Gastroesophageal sphincter (tissue), 4 donors: ENCODE data around the gene PVALB. TPM values are rescaled to one million over a fixed set of nuclear protein-coding genes. Genes with fewer than 3 reads are reported as not detected.
"Not testable (repeated sequence)": the region's sequence is repeated elsewhere in the genome, so short reads cannot be mapped to it uniquely, and the experiment has no call there.

ENCODE experiments used
- ATAC-seq: fragments of 150-250 bp; one replicate; pipeline ENCODE4 v1.9.1; 2016; ENCODE audit warnings: mild to moderate bottlenecking, moderate library complexity
- H3K27ac ChIP-seq, 4 donors: fragments of 200-600 bp; sonication (generic) in 3 of 4; 1 replicate in 3 of 4; 2 replicates in 1 of 4; pipeline ENCODE4 v1.5.1; 2016 to 2019
- H3K27me3 ChIP-seq: fragments of 200-600 bp; sonication (generic); one replicate; pipeline ENCODE4 v1.5.1; 2019
- H3K36me3 ChIP-seq, 2 donors: fragments of 200-600 bp; sonication (generic); one replicate each; pipeline ENCODE4 v1.5.1; 2019; ENCODE audit warnings: control low read depth in 1 of 2
- H3K4me1 ChIP-seq, 3 donors: fragments of 200-600 bp; sonication (generic); 1 replicate in 2 of 3; 2 replicates in 1 of 3; pipeline ENCODE4 v1.5.1; 2016 to 2019; ENCODE audit warnings: control low read depth in 2 of 3
- H3K4me3 ChIP-seq, 2 donors: fragments of 200-600 bp; sonication (generic); one replicate each; pipeline ENCODE4 v1.5.1; 2019; ENCODE audit warnings: mild to moderate bottlenecking in 1 of 2, moderate library complexity in 1 of 2
- H3K9me3 ChIP-seq, 3 donors: fragments of 200-600 bp; sonication (generic); one replicate each; pipeline ENCODE4 v1.5.1; 2017 to 2019; ENCODE audit warnings: control low read depth in 2 of 3
- EP300 ChIP-seq: sonication (generic); formaldehyde crosslinking; IDR thresholded peaks from one replicate; pipeline ENCODE4 v1.6.1; 2017; ENCODE audit warnings: antibody characterized with exemption, mild to moderate bottlenecking
- POLR2A ChIP-seq, 2 donors: fragments of 450-650 bp; IDR thresholded peaks; one replicate each; pipeline ENCODE4 v1.6.1; 2017; ENCODE audit warnings: antibody characterized with exemption in 2 of 2, mild to moderate bottlenecking in 2 of 2, moderate library complexity in 1 of 2
- POLR2AphosphoS5 ChIP-seq: sonication (generic); formaldehyde crosslinking; IDR thresholded peaks from one replicate; pipeline ENCODE4 v1.6.1; 2017; ENCODE audit warnings: antibody characterized with exemption
- WGBS, 2 donors: methylation state at CpG; one replicate each; pipeline ENCODE4 v1.1.5; 2018; ENCODE audit warnings: low coverage in 1 of 2; 5-methylcytosine and 5-hydroxymethylcytosine counted together
- total RNA-seq, 4 donors: library from RNA; depleted of rRNA; stranded (reverse); fragments of >200 nt; gene quantifications; one replicate each; pipeline ENCODE4 v1.1.0, GENCODE V29; 2016
- TF ChIP-seq, protein P1 (sequence below), 4 experiments: fragments of 200-600 bp in 2 of 4; fragments of 450-650 bp in 2 of 4; sonication (generic) in 1 of 4; IDR thresholded peaks; one replicate each; pipeline ENCODE4 v1.5.1; 2017 to 2019; ENCODE audit warnings: antibody characterized with exemption in 4 of 4, mild to moderate bottlenecking in 2 of 4, moderate library complexity in 2 of 4

Gene PVALB
- total RNA-seq, 4 donors from 2014 or later: not detected

DNA sequence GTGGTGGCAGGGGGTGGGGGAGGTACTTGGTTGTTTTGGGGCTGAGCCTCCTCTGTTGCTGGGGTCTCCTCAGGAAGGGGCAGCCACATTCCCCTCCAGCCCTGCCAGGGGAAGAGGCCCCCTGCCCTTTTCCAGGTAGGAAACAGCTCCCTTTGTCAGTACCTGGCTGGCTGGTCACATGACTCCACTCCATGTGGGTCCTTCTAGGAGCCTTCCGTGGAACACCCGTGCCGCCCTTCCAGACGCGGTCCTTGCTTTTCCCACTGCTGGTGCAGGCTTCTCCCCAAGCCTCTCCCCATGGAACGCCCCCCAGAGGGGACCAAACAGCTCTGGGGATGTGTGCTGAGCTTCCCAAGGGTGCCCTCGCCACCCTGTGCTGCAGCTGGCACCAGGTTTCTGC, 60.8 kb downstream of the PVALB start:
- Histone ChIP-seq H3K9me3 (no peaks in the 10 kb centered on the region), H3K4me3 (no peak overlapping the region), H3K27ac (no peak overlapping the region), H3K4me1 (peaks cover 0 to 12% (median 0%) of the 10 kb centered on the region in 3 donors), H3K27me3 (peaks cover 48% of the 10 kb centered on the region), H3K36me3 (no peaks in the 10 kb centered on the region)
- ATAC-seq: no peak
- TF ChIP-seq, protein P1, sequence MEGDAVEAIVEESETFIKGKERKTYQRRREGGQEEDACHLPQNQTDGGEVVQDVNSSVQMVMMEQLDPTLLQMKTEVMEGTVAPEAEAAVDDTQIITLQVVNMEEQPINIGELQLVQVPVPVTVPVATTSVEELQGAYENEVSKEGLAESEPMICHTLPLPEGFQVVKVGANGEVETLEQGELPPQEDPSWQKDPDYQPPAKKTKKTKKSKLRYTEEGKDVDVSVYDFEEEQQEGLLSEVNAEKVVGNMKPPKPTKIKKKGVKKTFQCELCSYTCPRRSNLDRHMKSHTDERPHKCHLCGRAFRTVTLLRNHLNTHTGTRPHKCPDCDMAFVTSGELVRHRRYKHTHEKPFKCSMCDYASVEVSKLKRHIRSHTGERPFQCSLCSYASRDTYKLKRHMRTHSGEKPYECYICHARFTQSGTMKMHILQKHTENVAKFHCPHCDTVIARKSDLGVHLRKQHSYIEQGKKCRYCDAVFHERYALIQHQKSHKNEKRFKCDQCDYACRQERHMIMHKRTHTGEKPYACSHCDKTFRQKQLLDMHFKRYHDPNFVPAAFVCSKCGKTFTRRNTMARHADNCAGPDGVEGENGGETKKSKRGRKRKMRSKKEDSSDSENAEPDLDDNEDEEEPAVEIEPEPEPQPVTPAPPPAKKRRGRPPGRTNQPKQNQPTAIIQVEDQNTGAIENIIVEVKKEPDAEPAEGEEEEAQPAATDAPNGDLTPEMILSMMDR (IDR thresholded peaks at IDR 0.05): no peak
- TF ChIP-seq EP300 (no peak), POLR2A (IDR thresholded peaks at IDR 0.05) (no peak), POLR2AphosphoS5 (no peak)
- no CpG with 5 or more reads among the region's 7 CpGs for WGBS, 2 donors

DNA sequence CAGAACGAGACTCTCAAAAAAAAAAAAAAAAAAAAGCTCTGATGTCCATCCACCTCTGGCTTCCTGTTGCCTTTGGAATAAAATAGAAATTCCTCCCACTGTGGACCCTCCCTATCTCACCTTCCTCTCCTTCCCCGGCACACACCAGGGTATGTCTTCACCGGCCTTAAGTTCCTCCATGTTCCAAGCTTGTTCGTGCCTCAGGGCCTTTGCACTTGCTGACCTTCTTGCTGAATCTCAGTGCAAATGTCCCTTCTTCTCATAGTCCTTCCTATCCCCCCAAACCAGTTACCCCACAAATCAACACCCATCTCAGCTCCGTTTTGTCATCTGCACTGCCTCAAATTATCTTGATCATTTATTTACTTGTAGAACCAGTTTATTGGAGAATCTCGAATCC, 61.5 kb downstream of the PVALB start:
- Histone ChIP-seq H3K9me3 (no peaks in the 10 kb centered on the region), H3K36me3 (no peaks in the 10 kb centered on the region), H3K27ac (no peak overlapping the region), H3K4me1 (peaks cover 0 to 5% (median 0%) of the 10 kb centered on the region in 3 donors), H3K27me3 (peaks cover 48% of the 10 kb centered on the region), H3K4me3 (no peak overlapping the region)
- TF ChIP-seq EP300 (no peak), POLR2A (IDR thresholded peaks at IDR 0.05) (no peak), POLR2AphosphoS5 (no peak)
- TF ChIP-seq, protein P1 (IDR thresholded peaks at IDR 0.05): no peak
- no peak for ATAC-seq
- 77 to 83% methylated on average over 4 to 5 of the region's 6 CpGs for WGBS, 2 donors

DNA sequence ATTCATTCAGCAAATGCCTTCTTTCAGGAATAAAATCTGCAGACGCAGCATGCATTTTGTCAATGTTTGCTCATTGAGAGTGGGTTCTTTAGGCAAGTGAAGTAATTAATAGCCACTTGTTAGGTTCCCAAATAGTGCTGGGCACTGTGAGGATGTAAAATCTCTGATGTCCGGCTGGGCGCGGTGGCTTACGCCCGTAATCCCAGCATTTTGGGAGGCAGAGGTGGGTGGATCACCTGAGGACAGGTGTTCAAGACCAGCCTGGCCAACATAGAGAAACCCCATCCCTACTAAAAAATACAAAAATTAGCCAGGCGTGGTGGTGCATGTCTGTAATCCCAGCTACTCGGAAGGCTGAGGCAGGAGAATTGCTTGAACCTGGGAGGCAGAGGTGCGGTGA, 62.0 kb downstream of the PVALB start:
- not testable (repeated sequence) for ATAC-seq, H3K9me3 ChIP-seq, H3K27ac ChIP-seq, H3K4me3 ChIP-seq, H3K36me3 ChIP-seq, H3K4me1 ChIP-seq
- H3K27me3 ChIP-seq: peaks cover 48% of the 10 kb centered on the region
- 80 to 84% methylated on average over 4 of the region's 9 CpGs for WGBS, 2 donors

DNA sequence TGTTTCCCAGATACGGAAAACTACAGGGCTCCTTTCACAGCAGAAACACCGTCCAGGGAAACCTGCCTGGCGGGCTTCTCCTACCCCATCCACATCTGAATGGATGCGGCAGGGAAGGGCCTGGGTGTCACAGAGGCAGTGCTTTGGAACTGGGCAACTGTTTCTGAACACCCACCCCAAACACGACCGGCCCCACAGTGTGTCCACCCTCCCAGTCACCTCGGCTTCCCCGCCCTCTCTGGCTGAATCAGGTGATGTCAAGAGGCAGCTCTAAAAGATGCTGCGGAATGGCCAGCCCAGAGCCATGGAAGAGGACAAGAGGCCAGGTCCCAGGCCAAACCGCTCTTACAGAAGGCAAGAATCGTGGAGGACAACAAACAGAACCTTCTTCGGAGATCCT, 62.9 kb downstream of the PVALB start:
- 73 to 100% methylated on average over 1 to 9 of the region's 12 CpGs for WGBS, 2 donors
- TF ChIP-seq, protein P1 (IDR thresholded peaks at IDR 0.05): no peak
- TF ChIP-seq EP300: no peak
- no peak for TF ChIP-seq POLR2AphosphoS5
- TF ChIP-seq POLR2A (IDR thresholded peaks at IDR 0.05): no peak
- H3K4me3 ChIP-seq: no peak overlapping the region
- peaks cover 48% of the 10 kb centered on the region for H3K27me3 ChIP-seq
- H3K9me3 ChIP-seq: no peaks in the 10 kb centered on the region
- H3K36me3 ChIP-seq: no peaks in the 10 kb centered on the region
- no peak for ATAC-seq
- no peak overlapping the region for H3K27ac ChIP-seq
- H3K4me1 ChIP-seq: peaks cover 0 to 5% (median 0%) of the 10 kb centered on the region in 3 donors

DNA sequence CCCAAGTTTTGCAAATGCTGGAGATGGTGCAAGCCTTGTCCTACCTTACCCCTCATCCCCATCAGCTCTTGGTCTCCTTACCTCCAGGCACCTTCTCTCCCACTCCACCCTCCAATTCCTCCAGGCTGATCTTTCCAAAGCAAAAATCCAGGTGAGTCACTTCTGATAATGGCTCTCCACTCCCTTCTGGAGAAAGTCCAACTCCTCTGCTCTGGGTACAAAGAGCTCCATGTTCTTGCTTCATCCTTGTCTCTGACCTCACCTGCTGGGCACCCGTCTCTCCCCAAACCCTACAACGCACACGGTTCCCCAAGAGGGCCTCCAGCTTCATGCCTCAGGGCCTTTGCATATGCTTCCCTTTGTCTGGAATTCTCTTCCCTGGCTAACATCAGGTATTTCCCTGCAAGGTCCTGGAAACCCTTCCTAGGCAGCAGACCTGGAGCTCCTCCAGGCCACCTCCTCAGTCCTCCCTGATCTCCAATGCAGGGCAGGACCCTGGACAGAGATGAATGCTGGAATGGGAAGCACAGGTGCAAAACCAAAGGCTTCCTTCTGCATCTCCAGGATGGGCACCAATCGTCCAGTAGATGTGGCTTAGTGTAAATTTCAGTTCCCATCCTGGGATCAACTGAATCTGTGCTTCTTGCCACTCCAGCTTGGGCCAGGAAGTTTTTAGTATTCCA, 63.6 kb downstream of the PVALB start:
- TF ChIP-seq POLR2A (IDR thresholded peaks at IDR 0.05) (no peak), POLR2AphosphoS5 (no peak), EP300 (no peak)
- TF ChIP-seq, protein P1 (IDR thresholded peaks at IDR 0.05): no peak
- H3K36me3 ChIP-seq: no peaks in the 10 kb centered on the region
- WGBS, 2 donors: 13 to 70% methylated on average over 1 to 4 of the region's 4 CpGs
- no peak overlapping the region for H3K27ac ChIP-seq
- peaks cover 0 to 5% (median 0%) of the 10 kb centered on the region in 3 donors for H3K4me1 ChIP-seq
- H3K27me3 ChIP-seq: peaks cover 48% of the 10 kb centered on the region
- no peaks in the 10 kb centered on the region for H3K9me3 ChIP-seq
- no peak overlapping the region for H3K4me3 ChIP-seq
- no peak for ATAC-seq

Other genes with a start within 250 kb of the PVALB start
- gene CACNG2, start 113.3 kb downstream of the PVALB start, total RNA-seq: not detected
- gene IFT27, start 40.9 kb downstream of the PVALB start, total RNA-seq: 10 to 100 TPM; 16.3 to 27.6 (median 18.4) TPM
- gene NCF4, start 44.0 kb upstream of the PVALB start, total RNA-seq: 10 to 100 TPM in 2 of 4 donors, 1 to 10 TPM in 2; 5.4 to 20.5 (median 10.6) TPM
- gene CSF2RB, start 96.6 kb upstream of the PVALB start, total RNA-seq: 10 to 100 TPM in 1 of 4 donors, 1 to 10 TPM in 3; 1.4 to 12.0 (median 4.0) TPM
- 10 to 100 TPM; 19.1 to 38.7 (median 31.7) TPM for gene TST, start 202.4 kb upstream of the PVALB start, total RNA-seq
- gene MPST, start 202.7 kb upstream of the PVALB start, total RNA-seq: 100 to 1,000 TPM; 102 to 144 (median 113) TPM
- 10 to 100 TPM; 23.3 to 33.2 (median 29.3) TPM for gene KCTD17, start 234.7 kb upstream of the PVALB start, total RNA-seq